Panc1 (cell line): ENCODE results near the gene SMC5. TPM values are rescaled to one million over a fixed set of nuclear protein-coding genes. Genes with fewer than 3 reads are reported as not detected.

Experiments used
- ATAC-seq: fragments of 200-7000 bp; cut with Tn5 transposase; 2 replicates; pipeline ENCODE4 v1.9.1; 2020; ENCODE audit warnings: mild to moderate bottlenecking, moderate library complexity
- BruUV-seq: library from RNA; stranded (reverse); fragments of 400-500 nt; replicated peaks from 2 replicates; lab custom pipeline; 2021; lab: Mats Ljungman, UMichigan
- CTCF ChIA-PET: fragments of 300-600 bp; sonication (Branson Sonifier 250); formaldehyde crosslinking; loops from one replicate; lab custom pipeline; 2022; ENCODE audit warnings: antibody characterized with exemption; lab: Charles Lee
- POLR2A ChIA-PET: fragments of 300-600 bp; sonication (Branson Sonifier 250); formaldehyde crosslinking; loops from one replicate; lab custom pipeline; 2022; ENCODE audit warnings: antibody characterized with exemption; lab: Charles Lee
- DNase-seq: peaks from one replicate; pipeline ENCODE4 v3.0.0-alpha.2; 2010; ENCODE audit warnings: low read depth, low spot score
- H3K27ac ChIP-seq: 2 replicates; pipeline ENCODE4 v1.5.1; 2011; ENCODE audit warnings: mild to moderate bottlenecking, low read length, inconsistent platforms
- H3K27me3 ChIP-seq: fragments of 200-500 bp; sonication (Bioruptor generic); 2 replicates; pipeline ENCODE4 v1.6.0; 2014; ENCODE audit warnings: low read length, inconsistent platforms; ENCODE audit not compliant: control insufficient read depth, insufficient read depth
- H3K36me3 ChIP-seq: fragments of 200-500 bp; sonication (Bioruptor generic); 2 replicates; pipeline ENCODE4 v1.5.1; 2014; ENCODE audit warnings: inconsistent platforms, mild to moderate bottlenecking, low read length, moderate library complexity; ENCODE audit not compliant: control insufficient read depth, insufficient read depth
- H3K4me1 ChIP-seq: 2 replicates; pipeline ENCODE4 v1.5.1; 2011; ENCODE audit warnings: inconsistent platforms, mild to moderate bottlenecking, low read length, moderate library complexity; ENCODE audit not compliant: control insufficient read depth, insufficient read depth
- H3K4me3 ChIP-seq, 2 experiments: 2 replicates each; pipeline ENCODE4 v1.5.1; 2011 to 2012; ENCODE audit warnings: low read depth in 2 of 2, low read length in 2 of 2, mild to moderate bottlenecking in 2 of 2, inconsistent platforms in 1 of 2, moderate library complexity in 1 of 2
- H3K9me3 ChIP-seq: fragments of 200-500 bp; sonication (Bioruptor generic); 2 replicates; pipeline ENCODE4 v1.5.1; 2014; ENCODE audit warnings: low read depth, mild to moderate bottlenecking, inconsistent platforms, low read length, moderate library complexity; ENCODE audit not compliant: control insufficient read depth, insufficient read depth
- CTCF ChIP-seq: fragments of 450-650 bp; IDR thresholded peaks from 2 replicates; pipeline ENCODE4 v1.5.1; 2017; ENCODE audit warnings: mild to moderate bottlenecking
- POLR2AphosphoS5 ChIP-seq: IDR thresholded peaks from 2 replicates; pipeline ENCODE4 v1.6.1; 2012; ENCODE audit warnings: mild to moderate bottlenecking, low read depth, low read length, moderate library complexity
- SIN3A ChIP-seq: IDR thresholded peaks from 2 replicates; pipeline ENCODE4 v1.6.1; 2012; ENCODE audit warnings: low read depth, mild to moderate bottlenecking, low read length, moderate library complexity, borderline replicate concordance; ENCODE audit not compliant: insufficient read depth
- TCF7L2 ChIP-seq: IDR thresholded peaks from 2 replicates; pipeline ENCODE4 v1.6.1; 2011; ENCODE audit warnings: mild to moderate bottlenecking, low read depth, low read length, inconsistent platforms
- in situ Hi-C: cut with HindIII; loops from 2 replicates; pipeline ENCODE4 v1.10.0; 2016; ENCODE audit warnings: low sequenced_read_pairs, low pct_unique_long_range_greater_than_20kb
- intact Hi-C: fragments of 100-400 bp; cut with micrococcal nuclease; formaldehyde crosslinking; loops from one replicate; pipeline ENCODE4 v1.10.0; 2022; ENCODE audit not compliant: unreplicated experiment
- total RNA-seq: library from RNA; stranded (reverse); gene quantifications from one replicate; pipeline ENCODE4 v1.2.1, GENCODE V29; 2021; ENCODE audit not compliant: unreplicated experiment
- TF ChIP-seq, protein P1 (sequence below), 2 experiments: IDR thresholded peaks; 2 replicates each; pipeline ENCODE4 v1.6.1; 2011 to 2012; ENCODE audit warnings: low read depth in 2 of 2, control low read depth in 1 of 2, low read length in 1 of 2, mild to moderate bottlenecking in 1 of 2, moderate library complexity in 1 of 2; ENCODE audit not compliant: insufficient read depth in 1 of 2

SMC5 gene
- total RNA-seq, 1 experiment from 2014 or later: 12.9 TPM

GRCh38 chr9:70222354-70222753 lies 36.4 kb upstream of the SMC5 start:
- Histone ChIP-seq H3K4me1 (no peaks in the 10 kb centered on the region), H3K27me3 (no peaks in the 10 kb centered on the region), H3K36me3 (no peaks in the 10 kb centered on the region), H3K9me3 (no peaks in the 10 kb centered on the region), H3K27ac (no peak overlapping the region), H3K4me3 (no peak overlapping the region)
- ChIA-PET CTCF (no interaction called here), POLR2A (interaction anchor here (0.7 kb wide), 1 partner anchor 1555 kb away, joined by 3 read pairs; no protein-coding TSS in a partner anchor)
- intact Hi-C loops: no loop called here
- in situ Hi-C loops: no loop called here
- TF ChIP-seq, protein P1, sequence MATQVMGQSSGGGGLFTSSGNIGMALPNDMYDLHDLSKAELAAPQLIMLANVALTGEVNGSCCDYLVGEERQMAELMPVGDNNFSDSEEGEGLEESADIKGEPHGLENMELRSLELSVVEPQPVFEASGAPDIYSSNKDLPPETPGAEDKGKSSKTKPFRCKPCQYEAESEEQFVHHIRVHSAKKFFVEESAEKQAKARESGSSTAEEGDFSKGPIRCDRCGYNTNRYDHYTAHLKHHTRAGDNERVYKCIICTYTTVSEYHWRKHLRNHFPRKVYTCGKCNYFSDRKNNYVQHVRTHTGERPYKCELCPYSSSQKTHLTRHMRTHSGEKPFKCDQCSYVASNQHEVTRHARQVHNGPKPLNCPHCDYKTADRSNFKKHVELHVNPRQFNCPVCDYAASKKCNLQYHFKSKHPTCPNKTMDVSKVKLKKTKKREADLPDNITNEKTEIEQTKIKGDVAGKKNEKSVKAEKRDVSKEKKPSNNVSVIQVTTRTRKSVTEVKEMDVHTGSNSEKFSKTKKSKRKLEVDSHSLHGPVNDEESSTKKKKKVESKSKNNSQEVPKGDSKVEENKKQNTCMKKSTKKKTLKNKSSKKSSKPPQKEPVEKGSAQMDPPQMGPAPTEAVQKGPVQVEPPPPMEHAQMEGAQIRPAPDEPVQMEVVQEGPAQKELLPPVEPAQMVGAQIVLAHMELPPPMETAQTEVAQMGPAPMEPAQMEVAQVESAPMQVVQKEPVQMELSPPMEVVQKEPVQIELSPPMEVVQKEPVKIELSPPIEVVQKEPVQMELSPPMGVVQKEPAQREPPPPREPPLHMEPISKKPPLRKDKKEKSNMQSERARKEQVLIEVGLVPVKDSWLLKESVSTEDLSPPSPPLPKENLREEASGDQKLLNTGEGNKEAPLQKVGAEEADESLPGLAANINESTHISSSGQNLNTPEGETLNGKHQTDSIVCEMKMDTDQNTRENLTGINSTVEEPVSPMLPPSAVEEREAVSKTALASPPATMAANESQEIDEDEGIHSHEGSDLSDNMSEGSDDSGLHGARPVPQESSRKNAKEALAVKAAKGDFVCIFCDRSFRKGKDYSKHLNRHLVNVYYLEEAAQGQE (IDR thresholded peaks at IDR 0.05; ENCODE audit: insufficient read depth in 1 of 2, low read depth in 2 of 2, low read length in 1 of 2): no peak
- TF ChIP-seq POLR2AphosphoS5 (no peak), CTCF (no peak), TCF7L2 (no peak), SIN3A (no peak)
- BruUV-seq: no TSS peak
- no peak for ATAC-seq
- DNase-seq: no peak

GRCh38 chr9:70228118-70228517 lies 30.7 kb upstream of the SMC5 start:
- no peaks in the 10 kb centered on the region for H3K36me3 ChIP-seq
- no peak overlapping the region for H3K4me3 ChIP-seq
- H3K4me1 ChIP-seq: no peaks in the 10 kb centered on the region
- intact Hi-C loops (loop anchor here (2.0 kb wide), 1 partner anchor 255 kb away; no protein-coding TSS in a partner anchor), in situ Hi-C loops (no loop called here)
- TF ChIP-seq POLR2AphosphoS5 (no peak), SIN3A (no peak), TCF7L2 (no peak), CTCF (no peak)
- TF ChIP-seq, protein P1 (IDR thresholded peaks at IDR 0.05; ENCODE audit: insufficient read depth in 1 of 2, low read depth in 2 of 2, low read length in 1 of 2): no peak
- POLR2A ChIA-PET: no interaction called here
- DNase-seq (no peak), ATAC-seq (no peak)
- no TSS peak for BruUV-seq
- H3K27ac ChIP-seq: no peak overlapping the region
- CTCF ChIA-PET: no interaction called here
- no peaks in the 10 kb centered on the region for H3K27me3 ChIP-seq
- no peaks in the 10 kb centered on the region for H3K9me3 ChIP-seq
